Endothelial cell (in vitro differentiated cells): ENCODE data around the gene TBC1D1. TPM values are rescaled to one million over a fixed set of nuclear protein-coding genes. Genes with fewer than 3 reads are reported as not detected.

Experiments used
- DNase-seq: peaks from one replicate; pipeline ENCODE4 v3.0.0; 2021; ENCODE audit warnings: low spot score
- H3K27ac Mint-ChIP-seq: one replicate; pipeline ENCODE4 v1.8.0; 2021; ENCODE audit warnings: mixed read lengths, inconsistent platforms; ENCODE audit not compliant: unreplicated experiment
- H3K27me3 Mint-ChIP-seq: one replicate; pipeline ENCODE4 v1.8.0; 2021; ENCODE audit warnings: mild to moderate bottlenecking, moderate library complexity, mixed read lengths, inconsistent platforms; ENCODE audit not compliant: unreplicated experiment
- H3K36me3 Mint-ChIP-seq: one replicate; pipeline ENCODE4 v1.8.0; 2021; ENCODE audit warnings: mild to moderate bottlenecking, low read depth, mixed read lengths, inconsistent platforms; ENCODE audit not compliant: unreplicated experiment
- H3K4me1 Mint-ChIP-seq: one replicate; pipeline ENCODE4 v1.8.0; 2021; ENCODE audit warnings: mild to moderate bottlenecking, mixed read lengths, inconsistent platforms; ENCODE audit not compliant: unreplicated experiment
- H3K4me3 Mint-ChIP-seq: one replicate; pipeline ENCODE4 v1.8.0; 2021; ENCODE audit warnings: mild to moderate bottlenecking, mixed read lengths, inconsistent platforms; ENCODE audit not compliant: unreplicated experiment
- H3K9me3 Mint-ChIP-seq: one replicate; pipeline ENCODE4 v1.8.0; 2021; ENCODE audit warnings: mixed read lengths, inconsistent platforms; ENCODE audit not compliant: unreplicated experiment
- CTCF ChIP-seq: fragments of 200-600 bp; sonication (generic); IDR thresholded peaks from one replicate; pipeline ENCODE4 v1.5.0; 2021; ENCODE audit warnings: antibody characterized with exemption; ENCODE audit not compliant: unreplicated experiment
- total RNA-seq: library from RNA; stranded (reverse); fragmentation: NEBNext Ultra II Directional; extraction: Animal tissue kit (Norgen Biotek cat#: 25700); gene quantifications from one replicate; pipeline ENCODE4 v1.2.1, GENCODE V29; 2021; ENCODE audit not compliant: unreplicated experiment

TBC1D1 gene
- total RNA-seq, 1 donor from 2014 or later: 139 TPM

- DNase-seq: no peak
- peaks cover 14% of the 10 kb centered on the region for H3K4me1 Mint-ChIP-seq
- H3K27me3 Mint-ChIP-seq: no peaks in the 10 kb centered on the region
- H3K36me3 Mint-ChIP-seq: peaks cover 3% of the 10 kb centered on the region
- no peaks in the 10 kb centered on the region for H3K9me3 Mint-ChIP-seq
- no peak overlapping the region for H3K27ac Mint-ChIP-seq
- no peak for TF ChIP-seq CTCF
- no peak overlapping the region for H3K4me3 Mint-ChIP-seq
These were observed 259.9 kb downstream of the TBC1D1 start for GRCh38 chr4:38150766-38151165.

GRCh38 chr4:38151873-38152272, 261.0 kb downstream of the TBC1D1 start:
- no peak for DNase-seq
- Mint-ChIP-seq H3K9me3 (no peaks in the 10 kb centered on the region), H3K4me1 (peaks cover 14% of the 10 kb centered on the region), H3K36me3 (peaks cover 3% of the 10 kb centered on the region), H3K27me3 (no peaks in the 10 kb centered on the region), H3K27ac (no peak overlapping the region), H3K4me3 (no peak overlapping the region)
- TF ChIP-seq CTCF: no peak

- Mint-ChIP-seq H3K9me3 (no peaks in the 10 kb centered on the region), H3K36me3 (peaks cover 3% of the 10 kb centered on the region), H3K27me3 (peaks cover 1% of the 10 kb centered on the region), H3K4me1 (peaks cover 14% of the 10 kb centered on the region), H3K4me3 (no peak overlapping the region), H3K27ac (no peak overlapping the region)
- DNase-seq: no peak
- TF ChIP-seq CTCF: no peak
These were observed 261.4 kb downstream of the TBC1D1 start for GRCh38 chr4:38152305-38152704.

GRCh38 chr4:38152721-38153386, 262.0 kb downstream of the TBC1D1 start:
- peaks cover 3% of the 10 kb centered on the region for H3K36me3 Mint-ChIP-seq
- TF ChIP-seq CTCF: no peak
- H3K4me3 Mint-ChIP-seq: no peak overlapping the region
- peaks cover 1% of the 10 kb centered on the region for H3K27me3 Mint-ChIP-seq
- no peak for DNase-seq
- H3K9me3 Mint-ChIP-seq: no peaks in the 10 kb centered on the region
- no peak overlapping the region for H3K27ac Mint-ChIP-seq
- H3K4me1 Mint-ChIP-seq: peaks cover 14% of the 10 kb centered on the region

- Mint-ChIP-seq H3K27ac (no peak overlapping the region), H3K9me3 (no peaks in the 10 kb centered on the region), H3K4me3 (no peak overlapping the region), H3K27me3 (peaks cover 1% of the 10 kb centered on the region), H3K36me3 (peaks cover 3% of the 10 kb centered on the region), H3K4me1 (peaks cover 16% of the 10 kb centered on the region)
- TF ChIP-seq CTCF: no peak
- no peak for DNase-seq
These were observed 262.5 kb downstream of the TBC1D1 start for GRCh38 chr4:38153387-38153760.
